GM12874 (cell line): ENCODE data around the gene PIWIL4.

Experiments
- TF ChIP-seq, protein P1 (sequence below): IDR thresholded peaks from 2 replicates; pipeline ENCODE4 v1.5.1; 2011; ENCODE audit warnings: low read depth, mild to moderate bottlenecking, control low read depth, low read length, moderate library complexity; ENCODE audit not compliant: insufficient read depth

The PIWIL4 gene

DNA sequence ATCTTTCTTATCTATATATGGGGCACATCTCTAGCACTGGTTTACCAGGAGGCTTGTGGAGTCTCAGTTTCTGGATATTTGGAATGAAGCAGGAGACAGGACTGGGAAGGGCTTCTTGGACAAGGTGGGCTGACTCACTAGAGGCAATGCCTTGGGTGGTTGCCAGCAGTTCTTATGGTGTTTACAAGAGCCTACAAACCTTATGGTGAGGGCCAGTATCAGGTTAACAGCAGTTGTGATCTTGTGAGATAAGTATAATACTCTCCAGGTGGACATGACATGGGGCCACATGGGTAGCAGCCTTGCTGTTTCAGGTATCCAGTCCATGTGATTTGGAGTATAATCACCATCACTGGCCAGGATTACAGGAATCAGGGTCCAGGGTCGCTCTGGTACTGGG is 13.2 kb upstream of the PIWIL4 start:
- TF ChIP-seq, protein P1, sequence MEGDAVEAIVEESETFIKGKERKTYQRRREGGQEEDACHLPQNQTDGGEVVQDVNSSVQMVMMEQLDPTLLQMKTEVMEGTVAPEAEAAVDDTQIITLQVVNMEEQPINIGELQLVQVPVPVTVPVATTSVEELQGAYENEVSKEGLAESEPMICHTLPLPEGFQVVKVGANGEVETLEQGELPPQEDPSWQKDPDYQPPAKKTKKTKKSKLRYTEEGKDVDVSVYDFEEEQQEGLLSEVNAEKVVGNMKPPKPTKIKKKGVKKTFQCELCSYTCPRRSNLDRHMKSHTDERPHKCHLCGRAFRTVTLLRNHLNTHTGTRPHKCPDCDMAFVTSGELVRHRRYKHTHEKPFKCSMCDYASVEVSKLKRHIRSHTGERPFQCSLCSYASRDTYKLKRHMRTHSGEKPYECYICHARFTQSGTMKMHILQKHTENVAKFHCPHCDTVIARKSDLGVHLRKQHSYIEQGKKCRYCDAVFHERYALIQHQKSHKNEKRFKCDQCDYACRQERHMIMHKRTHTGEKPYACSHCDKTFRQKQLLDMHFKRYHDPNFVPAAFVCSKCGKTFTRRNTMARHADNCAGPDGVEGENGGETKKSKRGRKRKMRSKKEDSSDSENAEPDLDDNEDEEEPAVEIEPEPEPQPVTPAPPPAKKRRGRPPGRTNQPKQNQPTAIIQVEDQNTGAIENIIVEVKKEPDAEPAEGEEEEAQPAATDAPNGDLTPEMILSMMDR, result no peak

DNA sequence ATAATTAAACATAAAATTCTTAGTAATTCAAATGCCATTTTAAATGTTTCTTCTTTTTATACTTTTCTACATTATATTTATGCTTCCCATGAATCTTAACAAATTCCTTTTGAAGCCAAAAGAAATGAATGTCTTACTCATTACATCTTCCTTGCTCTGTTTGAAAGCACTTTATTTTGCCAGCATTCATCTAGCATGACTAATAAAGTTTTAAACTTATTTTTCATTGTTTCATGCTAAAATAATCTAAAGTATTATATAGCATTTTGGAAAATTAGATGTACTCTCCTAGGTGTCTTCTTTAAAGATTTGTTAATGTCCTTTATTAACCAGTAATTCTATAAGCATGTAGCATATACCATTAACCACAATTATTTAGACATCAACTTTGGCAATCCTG is 9.7 kb upstream of the PIWIL4 start:
- TF ChIP-seq, protein P1, result no peak

DNA sequence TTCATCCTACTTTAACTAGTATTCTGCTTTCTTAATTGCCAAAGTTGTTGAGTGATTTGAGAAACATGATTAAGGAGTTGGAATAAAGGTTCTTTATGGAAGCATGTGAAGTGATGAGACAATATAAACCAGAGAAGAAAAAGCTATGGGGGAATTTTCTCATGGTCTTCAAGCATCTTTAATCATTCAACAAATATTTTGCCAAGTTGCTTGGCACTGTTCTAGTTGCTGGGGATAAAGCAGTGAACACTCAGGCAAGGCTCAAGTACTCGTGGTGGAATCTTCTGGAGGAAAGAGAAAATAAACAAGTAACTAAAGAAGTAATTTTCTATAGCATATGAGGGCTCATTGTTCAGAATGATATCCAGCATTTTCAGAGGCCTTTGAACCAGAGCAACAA is 9.2 kb upstream of the PIWIL4 start:
- TF ChIP-seq, protein P1, result no peak

DNA sequence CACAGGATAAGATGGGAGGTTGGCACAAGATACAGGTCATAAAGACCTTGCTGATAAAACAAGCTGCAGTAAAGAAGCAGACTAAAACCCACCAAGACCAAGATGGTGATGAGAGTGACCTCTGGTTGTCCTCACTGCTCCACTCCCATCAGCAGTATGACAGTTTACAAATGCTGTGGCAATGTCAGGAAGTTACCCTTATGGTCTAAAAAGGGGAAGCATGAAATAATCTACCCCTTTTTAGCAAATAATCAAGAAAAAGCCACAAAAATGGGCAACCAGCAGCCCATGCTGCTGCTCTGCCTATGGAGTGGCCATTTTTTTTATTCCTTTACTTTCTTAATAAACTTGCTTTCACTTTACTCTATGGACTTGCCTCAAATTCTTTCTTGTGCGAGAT is 8.7 kb upstream of the PIWIL4 start:
- TF ChIP-seq, protein P1, result no peak

DNA sequence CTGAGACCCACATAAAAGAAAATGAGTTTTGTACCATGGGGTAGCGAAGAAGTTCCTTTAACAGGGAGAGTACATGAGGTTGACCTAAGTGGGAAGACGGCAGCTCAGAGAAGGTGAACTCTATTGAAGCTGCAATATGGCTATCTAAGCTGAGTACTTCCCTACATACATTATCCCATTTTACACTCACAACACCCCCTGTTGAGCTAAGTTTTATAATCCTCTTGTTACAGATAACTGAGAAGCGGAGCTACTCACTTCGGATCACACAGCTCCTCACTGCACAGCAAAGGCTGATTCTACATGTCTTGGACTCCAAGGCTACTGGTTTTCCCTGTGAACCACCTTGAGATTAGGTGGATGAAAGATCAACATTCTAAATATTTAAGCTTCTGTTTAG is 8.2 kb upstream of the PIWIL4 start:
- TF ChIP-seq, protein P1, result no peak

DNA sequence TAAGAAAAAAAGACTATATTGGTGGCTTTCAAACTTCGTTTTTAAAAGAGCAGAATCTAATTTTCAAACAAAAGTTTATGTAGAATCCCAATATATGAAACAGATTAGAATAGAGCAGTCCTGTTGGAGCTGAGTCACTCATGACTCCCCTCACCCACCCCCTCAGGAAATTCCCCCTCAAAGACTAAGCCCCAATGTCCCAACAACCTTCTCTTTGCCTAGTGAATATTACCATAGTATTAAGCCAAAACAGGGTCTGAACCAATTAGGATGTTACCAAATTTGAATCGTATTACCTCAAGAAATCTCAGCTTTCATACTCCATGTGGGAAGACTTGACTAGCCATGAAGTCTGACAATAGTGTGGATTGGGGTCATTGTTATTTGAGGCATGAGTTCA is 7.8 kb upstream of the PIWIL4 start:
- TF ChIP-seq, protein P1, result no peak

DNA sequence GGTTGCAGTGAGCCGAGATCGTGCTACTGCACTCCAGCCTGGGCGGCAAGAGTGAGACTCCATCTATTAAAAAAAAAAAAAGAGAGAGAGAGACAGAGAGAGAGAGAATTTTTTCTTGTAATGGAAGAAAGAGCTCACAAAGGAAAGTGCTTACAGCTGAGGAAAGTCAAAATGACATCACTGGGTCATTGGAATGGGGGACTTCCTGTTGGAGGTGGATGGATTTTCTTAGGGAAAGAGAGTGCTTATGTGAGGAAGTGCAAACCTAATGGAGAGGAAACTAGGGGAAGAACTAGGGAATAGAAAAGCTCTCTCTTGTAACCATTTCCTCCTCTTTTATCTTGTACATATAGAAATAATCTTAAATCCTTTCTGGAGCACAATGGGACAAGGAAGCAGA is 6.3 kb upstream of the PIWIL4 start:
- TF ChIP-seq, protein P1, result no peak

DNA sequence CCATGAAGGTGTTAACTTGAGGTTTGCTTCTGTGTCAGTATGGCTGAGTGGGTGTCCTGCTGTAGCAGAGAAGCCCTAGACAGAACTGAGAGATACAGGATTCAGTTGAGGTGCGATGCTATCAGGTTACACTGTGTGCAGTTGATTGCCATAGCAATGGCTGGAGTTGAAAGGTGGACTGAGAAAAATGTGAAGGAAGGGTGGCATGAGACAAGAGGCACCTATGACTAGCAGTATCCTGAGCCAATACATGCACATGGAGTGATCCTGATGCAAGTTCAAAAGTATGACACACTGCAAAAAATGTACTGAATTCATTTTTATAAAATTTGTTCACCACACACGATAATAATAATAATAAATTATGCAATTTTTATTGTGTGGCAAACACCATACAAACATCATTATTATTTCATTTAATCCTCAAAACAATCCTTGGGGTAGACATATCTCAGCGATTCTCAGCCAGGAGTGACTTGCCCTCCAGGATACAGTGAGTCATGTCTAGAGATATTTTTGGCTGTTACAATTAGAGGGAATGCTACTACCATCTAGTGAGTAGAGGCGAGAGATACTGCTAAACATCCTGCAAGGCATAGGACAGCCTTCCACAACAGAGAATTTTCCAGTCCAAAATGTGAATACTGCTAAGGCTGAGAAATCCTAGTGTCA is 3.9 kb upstream of the PIWIL4 start:
- TF ChIP-seq, protein P1, result no peak
